Vagina (tissue), 2 donors: ENCODE measurements around the gene AGPAT3. TPM values are rescaled to one million over a fixed set of nuclear protein-coding genes. Genes with fewer than 3 reads are reported as not detected.

Experiments used
- DNase-seq, 2 donors: peaks; one replicate each; pipeline ENCODE4 v3.0.0-alpha.2; 2017; ENCODE audit errors: extremely low spot score in 2 of 2
- H3K27ac ChIP-seq: fragments of 200-600 bp; sonication (generic); one replicate; pipeline ENCODE4 v1.5.1; 2019
- H3K27me3 ChIP-seq: fragments of 200-600 bp; sonication (generic); one replicate; pipeline ENCODE4 v1.5.1; 2019
- H3K36me3 ChIP-seq, 2 donors: fragments of 200-600 bp; sonication (generic); one replicate each; pipeline ENCODE4 v1.5.1; 2017 to 2019
- H3K4me1 ChIP-seq: fragments of 200-600 bp; sonication (generic); one replicate; pipeline ENCODE4 v1.5.1; 2019
- H3K4me3 ChIP-seq, 2 donors: fragments of 200-600 bp; sonication (generic); 1 replicate in 1 of 2; 2 replicates in 1 of 2; pipeline ENCODE4 v1.5.1; 2016 to 2019
- H3K9me3 ChIP-seq: fragments of 200-600 bp; sonication (generic); one replicate; pipeline ENCODE4 v1.5.1; 2019
- POLR2A ChIP-seq, 2 donors: fragments of 450-650 bp; IDR thresholded peaks; one replicate each; pipeline ENCODE4 v1.6.1; 2017; ENCODE audit warnings: antibody characterized with exemption in 2 of 2, mild to moderate bottlenecking in 2 of 2, moderate library complexity in 2 of 2
- POLR2AphosphoS5 ChIP-seq, 2 donors: sonication (generic); formaldehyde crosslinking; IDR thresholded peaks; one replicate each; pipeline ENCODE4 v1.9.0; 2017; ENCODE audit warnings: antibody characterized with exemption in 2 of 2, mild to moderate bottlenecking in 2 of 2, low read depth in 1 of 2; ENCODE audit not compliant: insufficient read depth in 1 of 2
- intact Hi-C: fragments of 100-400 bp; cut with DNase I; formaldehyde crosslinking; loops from one replicate; pipeline ENCODE4 v1.15.1; 2023
- total RNA-seq: library from RNA; depleted of rRNA; stranded (reverse); fragments of >200 nt; gene quantifications from one replicate; pipeline ENCODE4 v1.2.3, GENCODE V29; 2016
- TF ChIP-seq, protein P1 (sequence below), 3 experiments: fragments of 450-650 bp in 2 of 3; fragments of 200-600 bp in 1 of 3; sonication (generic) in 1 of 3; IDR thresholded peaks; one replicate each; pipeline ENCODE4 v1.5.1; 2017 to 2019; ENCODE audit warnings: antibody characterized with exemption in 3 of 3, mild to moderate bottlenecking in 2 of 3, moderate library complexity in 2 of 3

The AGPAT3 gene
- total RNA-seq, 1 donor from 2014 or later: 34.4 TPM

DNA sequence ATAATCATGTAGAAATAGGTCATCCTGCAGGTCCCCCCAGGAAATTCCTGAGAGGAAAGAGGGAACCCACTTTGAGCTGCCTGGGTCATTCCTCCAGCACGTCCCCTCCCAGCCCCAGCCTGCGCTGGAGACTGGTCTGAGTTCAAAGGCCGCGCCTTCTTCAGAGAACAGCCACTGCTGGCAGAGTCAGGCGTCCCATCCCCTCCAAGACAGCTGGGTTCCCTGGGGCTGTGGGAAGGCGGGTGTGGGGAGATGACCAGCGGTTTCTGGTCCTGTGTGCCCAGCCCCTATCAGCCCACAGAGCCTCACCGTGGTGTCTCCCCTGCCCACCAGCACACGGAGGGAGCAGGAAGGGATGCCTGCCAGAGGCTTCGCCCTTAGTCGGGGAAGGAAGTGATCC lies 129.1 kb downstream of the AGPAT3 start:
- intact Hi-C loops: no loop called here
- Histone ChIP-seq H3K27me3 (no peaks in the 10 kb centered on the region), H3K36me3 (no peaks in the 10 kb centered on the region), H3K27ac (no peak overlapping the region), H3K9me3 (no peaks in the 10 kb centered on the region), H3K4me1 (no peaks in the 10 kb centered on the region), H3K4me3 (no peak overlapping the region)
- no peak for DNase-seq
- TF ChIP-seq POLR2A (IDR thresholded peaks at IDR 0.05): no peak

DNA sequence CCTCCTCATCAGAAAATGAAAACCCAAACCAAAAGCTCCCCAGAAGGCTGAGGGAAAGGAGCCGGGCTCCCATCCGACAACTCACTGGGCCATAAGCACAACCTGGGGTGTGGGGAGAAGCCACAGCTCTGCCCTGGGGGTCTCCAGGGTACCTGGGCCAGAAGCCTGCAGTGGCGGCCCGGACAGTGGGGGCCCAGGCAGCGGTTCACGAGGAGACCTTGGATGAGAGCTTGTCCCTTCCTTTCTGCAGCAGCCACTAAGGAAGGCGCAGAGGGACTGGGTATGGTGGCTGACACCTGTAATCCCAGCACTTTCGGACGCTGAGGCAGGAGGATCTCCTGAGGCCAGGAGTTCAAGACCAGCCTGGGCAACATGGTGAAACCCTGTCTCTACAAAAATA lies 129.6 kb downstream of the AGPAT3 start:
- Histone ChIP-seq H3K36me3 (no peaks in the 10 kb centered on the region), H3K4me3 (no peak overlapping the region), H3K9me3 (no peaks in the 10 kb centered on the region), H3K4me1 (no peaks in the 10 kb centered on the region), H3K27ac (no peak overlapping the region), H3K27me3 (no peaks in the 10 kb centered on the region)
- intact Hi-C loops: no loop called here
- no peak for DNase-seq
- TF ChIP-seq, protein P1, sequence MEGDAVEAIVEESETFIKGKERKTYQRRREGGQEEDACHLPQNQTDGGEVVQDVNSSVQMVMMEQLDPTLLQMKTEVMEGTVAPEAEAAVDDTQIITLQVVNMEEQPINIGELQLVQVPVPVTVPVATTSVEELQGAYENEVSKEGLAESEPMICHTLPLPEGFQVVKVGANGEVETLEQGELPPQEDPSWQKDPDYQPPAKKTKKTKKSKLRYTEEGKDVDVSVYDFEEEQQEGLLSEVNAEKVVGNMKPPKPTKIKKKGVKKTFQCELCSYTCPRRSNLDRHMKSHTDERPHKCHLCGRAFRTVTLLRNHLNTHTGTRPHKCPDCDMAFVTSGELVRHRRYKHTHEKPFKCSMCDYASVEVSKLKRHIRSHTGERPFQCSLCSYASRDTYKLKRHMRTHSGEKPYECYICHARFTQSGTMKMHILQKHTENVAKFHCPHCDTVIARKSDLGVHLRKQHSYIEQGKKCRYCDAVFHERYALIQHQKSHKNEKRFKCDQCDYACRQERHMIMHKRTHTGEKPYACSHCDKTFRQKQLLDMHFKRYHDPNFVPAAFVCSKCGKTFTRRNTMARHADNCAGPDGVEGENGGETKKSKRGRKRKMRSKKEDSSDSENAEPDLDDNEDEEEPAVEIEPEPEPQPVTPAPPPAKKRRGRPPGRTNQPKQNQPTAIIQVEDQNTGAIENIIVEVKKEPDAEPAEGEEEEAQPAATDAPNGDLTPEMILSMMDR (IDR thresholded peaks at IDR 0.05): no peak
- no peak for TF ChIP-seq POLR2AphosphoS5 (IDR thresholded peaks at IDR 0.05; ENCODE audit: insufficient read depth in 1 of 2, low read depth in 1 of 2)
- TF ChIP-seq POLR2A (IDR thresholded peaks at IDR 0.05): no peak

DNA sequence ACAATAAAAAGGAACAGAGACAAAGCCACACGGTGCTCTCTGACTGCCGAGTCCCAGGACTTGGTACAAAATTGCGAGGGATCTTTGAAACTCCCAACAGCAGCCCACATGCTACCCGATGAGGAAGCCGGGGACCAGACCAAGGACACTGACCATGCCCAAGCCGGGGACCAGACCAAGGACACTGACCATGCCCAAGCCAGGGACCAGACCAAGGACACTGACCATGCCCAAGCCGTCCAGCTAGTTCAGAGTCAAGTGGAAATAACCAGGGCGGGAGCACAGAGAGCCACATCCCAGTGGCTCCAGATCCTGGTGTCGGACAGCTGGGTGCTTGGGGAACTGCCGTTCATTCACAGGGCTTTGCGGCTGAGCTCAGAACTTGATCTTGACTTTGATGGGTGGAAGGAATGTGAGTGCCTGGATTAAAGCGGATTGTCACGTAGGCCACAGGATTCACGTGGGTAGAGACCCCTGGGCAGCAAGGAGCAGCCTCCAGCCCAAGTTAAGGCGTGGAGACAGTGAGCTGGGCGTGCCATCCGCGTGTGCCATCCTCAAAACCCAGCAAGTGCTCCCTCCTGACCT lies 130.6 kb downstream of the AGPAT3 start:
- no peak overlapping the region for H3K4me3 ChIP-seq
- no peak overlapping the region for H3K27ac ChIP-seq
- no peaks in the 10 kb centered on the region for H3K36me3 ChIP-seq
- TF ChIP-seq, protein P1 (IDR thresholded peaks at IDR 0.05): no peak
- no peak for TF ChIP-seq POLR2A (IDR thresholded peaks at IDR 0.05)
- no peak for TF ChIP-seq POLR2AphosphoS5 (IDR thresholded peaks at IDR 0.05; ENCODE audit: insufficient read depth in 1 of 2, low read depth in 1 of 2)
- no peaks in the 10 kb centered on the region for H3K4me1 ChIP-seq
- intact Hi-C loops: no loop called here
- DNase-seq: no peak
- H3K9me3 ChIP-seq: no peaks in the 10 kb centered on the region
- no peaks in the 10 kb centered on the region for H3K27me3 ChIP-seq

DNA sequence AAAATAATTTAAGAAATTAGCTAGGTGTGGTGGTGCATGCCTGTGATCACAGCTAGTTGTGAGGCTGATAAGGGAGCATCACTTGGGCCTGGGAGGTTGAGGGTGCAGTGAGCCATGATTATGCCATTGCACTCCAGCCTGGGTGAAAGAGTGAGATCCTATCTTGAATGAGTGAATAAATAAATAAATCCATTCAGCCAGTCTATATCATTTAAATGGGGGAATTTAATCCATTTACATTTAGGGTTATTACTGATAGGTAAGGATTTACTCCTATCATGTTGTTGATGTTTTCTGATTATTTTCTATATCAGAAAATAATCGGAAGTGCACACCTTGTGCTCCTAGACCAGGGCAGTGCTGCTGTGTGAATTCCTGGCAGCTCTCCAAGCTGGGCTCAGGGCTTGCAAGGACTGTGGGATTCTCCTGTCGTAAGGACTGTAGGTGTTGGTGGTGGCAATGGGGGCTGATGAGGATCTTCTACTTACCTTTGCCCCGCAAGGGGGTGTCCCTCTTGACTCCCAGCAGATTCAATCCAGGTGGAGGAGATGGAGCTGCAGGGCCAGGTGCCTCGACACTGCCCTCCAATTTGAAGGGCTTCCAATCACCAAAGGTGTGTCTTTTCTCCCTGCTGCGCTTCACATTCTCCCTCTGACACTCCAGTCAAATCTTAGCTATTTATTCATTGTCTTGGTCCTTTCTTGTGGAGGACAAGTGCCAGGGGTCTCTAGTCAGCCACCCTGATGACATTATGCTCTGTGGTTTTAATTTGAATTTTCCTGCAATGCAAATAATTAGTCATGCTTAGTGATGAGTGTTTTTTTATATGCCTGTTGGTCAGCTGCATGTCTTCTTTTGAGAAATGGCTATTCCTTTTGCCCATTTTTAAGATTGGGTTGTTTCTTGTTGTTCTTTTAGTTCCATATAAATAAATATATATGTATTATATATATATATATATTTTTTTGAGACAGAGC lies 133.0 kb downstream of the AGPAT3 start:
- no peak overlapping the region for H3K4me3 ChIP-seq
- TF ChIP-seq POLR2A (IDR thresholded peaks at IDR 0.05) (no peak), POLR2AphosphoS5 (IDR thresholded peaks at IDR 0.05; ENCODE audit: insufficient read depth in 1 of 2, low read depth in 1 of 2) (no peak)
- TF ChIP-seq, protein P1 (IDR thresholded peaks at IDR 0.05): no peak
- H3K27ac ChIP-seq: no peak overlapping the region
- no peak for DNase-seq
- no peaks in the 10 kb centered on the region for H3K9me3 ChIP-seq
- H3K4me1 ChIP-seq: no peaks in the 10 kb centered on the region
- intact Hi-C loops: no loop called here
- no peaks in the 10 kb centered on the region for H3K36me3 ChIP-seq
- H3K27me3 ChIP-seq: no peaks in the 10 kb centered on the region

DNA sequence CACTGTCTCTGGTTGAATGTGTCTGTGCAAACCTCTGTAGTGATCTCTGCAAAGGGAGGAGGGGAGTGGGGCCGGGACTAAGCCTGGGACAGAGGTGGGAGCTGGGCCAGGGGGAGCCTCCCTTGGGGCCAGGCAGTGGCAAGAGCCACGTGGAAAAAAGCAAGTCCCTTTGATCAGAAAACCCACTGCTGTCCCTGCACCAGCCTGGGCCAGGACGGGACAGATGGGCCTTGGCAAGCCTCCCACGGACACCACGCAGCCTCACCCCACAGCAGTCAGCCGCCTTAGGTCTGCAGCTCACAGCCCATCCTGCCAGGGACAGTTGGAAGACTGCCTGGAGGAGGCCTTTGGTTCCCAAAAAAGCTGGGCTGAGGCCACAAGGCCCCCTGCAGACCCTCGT lies 135.3 kb downstream of the AGPAT3 start:
- no peak for DNase-seq
- Histone ChIP-seq H3K27me3 (no peaks in the 10 kb centered on the region), H3K4me3 (no peak overlapping the region), H3K4me1 (no peaks in the 10 kb centered on the region), H3K9me3 (no peaks in the 10 kb centered on the region), H3K36me3 (no peaks in the 10 kb centered on the region), H3K27ac (no peak overlapping the region)
- TF ChIP-seq, protein P1 (IDR thresholded peaks at IDR 0.05): no peak
- TF ChIP-seq POLR2AphosphoS5 (IDR thresholded peaks at IDR 0.05; ENCODE audit: insufficient read depth in 1 of 2, low read depth in 1 of 2) (no peak), POLR2A (IDR thresholded peaks at IDR 0.05) (no peak)
- intact Hi-C loops: no loop called here
